ENCODE measurements around the gene WDPCP.

The WDPCP gene

GRCh38 chr2:63514781-63515180 is 73.5 kb downstream of the WDPCP start:
- no peak overlapping the region for H3K4me2 ChIP-seq (ENCODE audit: low read length, poor library complexity, severe bottlenecking)
- no peak overlapping the region for H2BK120ac ChIP-seq (ENCODE audit: low read depth, low read length)
- H3K9ac ChIP-seq (ENCODE audit: low read length): no peak overlapping the region
- no peak overlapping the region for H2AFZ ChIP-seq (ENCODE audit: low read depth, low read length)
- peaks cover 0 to 4% of the 10 kb centered on the region in 2 experiments for H3K36me3 ChIP-seq (ENCODE audit: control insufficient read depth in 1 of 2, insufficient read depth in 2 of 2, low read depth in 1 of 2, low read length in 2 of 2)
- H4K91ac ChIP-seq (ENCODE audit: low read length): no peak overlapping the region
- H3K9me3 ChIP-seq (ENCODE audit: control insufficient read depth, low read length): no peaks in the 10 kb centered on the region
- peaks cover 25% of the 10 kb centered on the region for H3K79me1 ChIP-seq (replicated peaks; ENCODE audit: low read length, poor library complexity, severe bottlenecking)
- H2BK12ac ChIP-seq (ENCODE audit: low read length in 2 of 2): no peak overlapping the region
- H2BK5ac ChIP-seq (ENCODE audit: low read depth, low read length, poor library complexity, severe bottlenecking): no peak overlapping the region
- H3K27me3 ChIP-seq (ENCODE audit: control insufficient read depth in 1 of 2, insufficient read depth in 1 of 2, low read length in 2 of 2): no peaks in the 10 kb centered on the region
- no peak overlapping the region for H2BK15ac ChIP-seq (ENCODE audit: low read depth, poor library complexity, severe bottlenecking)
- H3K27ac ChIP-seq (ENCODE audit: low read length, poor library complexity, severe bottlenecking): no peak overlapping the region
- H4K8ac ChIP-seq (ENCODE audit: low read length): no peak overlapping the region
- no peak overlapping the region for H3K14ac ChIP-seq (ENCODE audit: low read length in 2 of 2)
- DNase-seq: no peak
- H3K4me1 ChIP-seq (ENCODE audit: control insufficient read depth, insufficient read depth, low read depth, low read length): no peaks in the 10 kb centered on the region
- H3K23ac ChIP-seq (ENCODE audit: low read length in 2 of 2): no peak overlapping the region
- no peak overlapping the region for H3K4ac ChIP-seq (ENCODE audit: low read depth in 1 of 2, low read length in 2 of 2)
- no peak overlapping the region for H3K4me3 ChIP-seq (ENCODE audit: insufficient read depth in 1 of 2, low read depth in 1 of 2, low read length in 2 of 2)
- H2AK5ac ChIP-seq (ENCODE audit: low read length, severe bottlenecking): no peak overlapping the region
- no peak overlapping the region for H3K18ac ChIP-seq (ENCODE audit: low read depth in 1 of 2, low read length in 2 of 2)

- Histone ChIP-seq H3K9me3 (ENCODE audit: control insufficient read depth, low read length) (peaks cover 2% of the 10 kb centered on the region), H3K9ac (ENCODE audit: low read length) (no peak overlapping the region), H2BK15ac (ENCODE audit: low read depth, poor library complexity, severe bottlenecking) (no peak overlapping the region), H2BK5ac (ENCODE audit: low read depth, low read length, poor library complexity, severe bottlenecking) (no peak overlapping the region), H3K14ac (ENCODE audit: low read length in 2 of 2) (no peak overlapping the region), H4K91ac (ENCODE audit: low read length) (no peak overlapping the region), H3K4me3 (ENCODE audit: insufficient read depth in 1 of 2, low read depth in 1 of 2, low read length in 2 of 2) (no peak overlapping the region), H2AK5ac (ENCODE audit: low read length, severe bottlenecking) (no peak overlapping the region), H4K8ac (ENCODE audit: low read length) (no peak overlapping the region), H3K27ac (ENCODE audit: low read length, poor library complexity, severe bottlenecking) (no peak overlapping the region), H2BK120ac (ENCODE audit: low read depth, low read length) (no peak overlapping the region), H3K27me3 (ENCODE audit: control insufficient read depth in 1 of 2, insufficient read depth in 1 of 2, low read length in 2 of 2) (no peaks in the 10 kb centered on the region), H3K18ac (ENCODE audit: low read depth in 1 of 2, low read length in 2 of 2) (no peak overlapping the region), H3K4me1 (ENCODE audit: control insufficient read depth, insufficient read depth, low read depth, low read length) (no peaks in the 10 kb centered on the region), H3K23ac (ENCODE audit: low read length in 2 of 2) (no peak overlapping the region), H3K79me1 (replicated peaks; ENCODE audit: low read length, poor library complexity, severe bottlenecking) (peaks cover 23% of the 10 kb centered on the region), H3K4ac (ENCODE audit: low read depth in 1 of 2, low read length in 2 of 2) (no peak overlapping the region), H2BK12ac (ENCODE audit: low read length in 2 of 2) (no peak overlapping the region), H3K36me3 (ENCODE audit: control insufficient read depth in 1 of 2, insufficient read depth in 2 of 2, low read depth in 1 of 2, low read length in 2 of 2) (peaks cover 0 to 4% of the 10 kb centered on the region in 2 experiments), H3K4me2 (ENCODE audit: low read length, poor library complexity, severe bottlenecking) (no peak overlapping the region), H2AFZ (ENCODE audit: low read depth, low read length) (no peak overlapping the region)
- no peak for DNase-seq
- 92% methylated on average over 2 of the region's 2 CpGs for WGBS
These were observed 74.0 kb downstream of the WDPCP start for GRCh38 chr2:63514237-63514716.

- Histone ChIP-seq H3K4me1 (ENCODE audit: control insufficient read depth, insufficient read depth, low read depth, low read length) (no peaks in the 10 kb centered on the region), H3K4me3 (ENCODE audit: insufficient read depth in 1 of 2, low read depth in 1 of 2, low read length in 2 of 2) (no peak overlapping the region), H3K18ac (ENCODE audit: low read depth in 1 of 2, low read length in 2 of 2) (no peak overlapping the region), H2BK5ac (ENCODE audit: low read depth, low read length, poor library complexity, severe bottlenecking) (no peak overlapping the region), H4K8ac (ENCODE audit: low read length) (no peak overlapping the region), H2BK12ac (ENCODE audit: low read length in 2 of 2) (no peak overlapping the region), H4K91ac (ENCODE audit: low read length) (no peak overlapping the region), H2AK5ac (ENCODE audit: low read length, severe bottlenecking) (no peak overlapping the region), H2BK120ac (ENCODE audit: low read depth, low read length) (no peak overlapping the region), H2BK15ac (ENCODE audit: low read depth, poor library complexity, severe bottlenecking) (no peak overlapping the region), H3K4me2 (ENCODE audit: low read length, poor library complexity, severe bottlenecking) (no peak overlapping the region), H2AFZ (ENCODE audit: low read depth, low read length) (no peak overlapping the region), H3K27me3 (ENCODE audit: control insufficient read depth in 1 of 2, insufficient read depth in 1 of 2, low read length in 2 of 2) (no peaks in the 10 kb centered on the region), H3K79me1 (replicated peaks; ENCODE audit: low read length, poor library complexity, severe bottlenecking) (peaks cover 7% of the 10 kb centered on the region), H3K23ac (ENCODE audit: low read length in 2 of 2) (no peak overlapping the region), H3K14ac (ENCODE audit: low read length in 2 of 2) (no peak overlapping the region), H3K4ac (ENCODE audit: low read depth in 1 of 2, low read length in 2 of 2) (no peak overlapping the region), H3K27ac (ENCODE audit: low read length, poor library complexity, severe bottlenecking) (no peak overlapping the region), H3K9ac (ENCODE audit: low read length) (no peak overlapping the region), H3K9me3 (ENCODE audit: control insufficient read depth, low read length) (peaks cover 7% of the 10 kb centered on the region), H3K36me3 (ENCODE audit: control insufficient read depth in 1 of 2, insufficient read depth in 2 of 2, low read depth in 1 of 2, low read length in 2 of 2) (no peaks in the 10 kb centered on the region)
- WGBS: 100% methylated on average over 2 of the region's 2 CpGs
- DNase-seq: no peak
These were observed 82.0 kb downstream of the WDPCP start for GRCh38 chr2:63506320-63506719.

- Histone ChIP-seq H3K79me1 (replicated peaks; ENCODE audit: low read length, poor library complexity, severe bottlenecking) (peaks cover 7% of the 10 kb centered on the region), H3K23ac (ENCODE audit: low read length in 2 of 2) (no peak overlapping the region), H3K4me3 (ENCODE audit: insufficient read depth in 1 of 2, low read depth in 1 of 2, low read length in 2 of 2) (no peak overlapping the region), H4K8ac (ENCODE audit: low read length) (no peak overlapping the region), H3K27me3 (ENCODE audit: control insufficient read depth in 1 of 2, insufficient read depth in 1 of 2, low read length in 2 of 2) (no peaks in the 10 kb centered on the region), H3K27ac (ENCODE audit: low read length, poor library complexity, severe bottlenecking) (no peak overlapping the region), H3K4me1 (ENCODE audit: control insufficient read depth, insufficient read depth, low read depth, low read length) (no peaks in the 10 kb centered on the region), H2BK12ac (ENCODE audit: low read length in 2 of 2) (no peak overlapping the region), H3K9ac (ENCODE audit: low read length) (no peak overlapping the region), H3K36me3 (ENCODE audit: control insufficient read depth in 1 of 2, insufficient read depth in 2 of 2, low read depth in 1 of 2, low read length in 2 of 2) (no peaks in the 10 kb centered on the region), H4K91ac (ENCODE audit: low read length) (no peak overlapping the region), H2AFZ (ENCODE audit: low read depth, low read length) (no peak overlapping the region), H2BK120ac (ENCODE audit: low read depth, low read length) (no peak overlapping the region), H2BK15ac (ENCODE audit: low read depth, poor library complexity, severe bottlenecking) (no peak overlapping the region), H3K4ac (ENCODE audit: low read depth in 1 of 2, low read length in 2 of 2) (no peak overlapping the region), H2AK5ac (ENCODE audit: low read length, severe bottlenecking) (no peak overlapping the region), H2BK5ac (ENCODE audit: low read depth, low read length, poor library complexity, severe bottlenecking) (no peak overlapping the region), H3K9me3 (ENCODE audit: control insufficient read depth, low read length) (peaks cover under 1% of the 10 kb centered on the region), H3K4me2 (ENCODE audit: low read length, poor library complexity, severe bottlenecking) (no peak overlapping the region), H3K14ac (ENCODE audit: low read length in 2 of 2) (no peak overlapping the region), H3K18ac (ENCODE audit: low read depth in 1 of 2, low read length in 2 of 2) (no peak overlapping the region)
- no peak for DNase-seq
- 100% methylated on average over 1 of the region's 1 CpG for WGBS
These were observed 84.5 kb downstream of the WDPCP start for GRCh38 chr2:63503818-63504217.

Data from mesenchymal stem cell (in vitro differentiated cells and primary cell).